OCI-LY7 (cell line): Measurements from ENCODE around the gene SORCS1. TPM values are rescaled to one million over a fixed set of nuclear protein-coding genes. Genes with fewer than 3 reads are reported as not detected.
A peak's percentile ranks its signal among the peaks of the same experiment; 100 is the strongest.

ENCODE experiments used
- BruUV-seq: library from RNA; stranded (reverse); fragments of 400-500 nt; replicated peaks from 2 replicates; lab custom pipeline; 2021; lab: Mats Ljungman, UMichigan
- CTCF ChIA-PET: fragments of 300-600 bp; sonication (Branson Sonifier 250); formaldehyde crosslinking; loops from one replicate; lab custom pipeline; 2022; ENCODE audit warnings: antibody characterized with exemption; ENCODE audit not compliant: unreplicated experiment; lab: Charles Lee
- POLR2A ChIA-PET: fragments of 300-600 bp; sonication (Branson Sonifier 250); formaldehyde crosslinking; loops from one replicate; lab custom pipeline; 2022; ENCODE audit warnings: antibody characterized with exemption; lab: Charles Lee
- DNase-seq: peaks from one replicate; pipeline ENCODE4 v3.0.0-alpha.2; 2015; ENCODE audit warnings: low spot score
- H2AFZ ChIP-seq: fragments of 200-600 bp; sonication (generic), shearing (Covaris generic); 2 replicates; pipeline ENCODE4 v1.6.1; 2014; ENCODE audit warnings: mild to moderate bottlenecking, antibody characterized with exemption, low read length, moderate library complexity
- H3K27ac ChIP-seq: fragments of 200-600 bp; sonication (generic); 2 replicates; pipeline ENCODE4 v1.5.1; 2014; ENCODE audit warnings: mixed run types, low read depth, mild to moderate bottlenecking, moderate library complexity, low read length, inconsistent platforms; ENCODE audit not compliant: poor library complexity, severe bottlenecking
- H3K36me3 ChIP-seq: fragments of 200-600 bp; sonication (generic); 2 replicates; pipeline ENCODE4 v1.6.1; 2014; ENCODE audit warnings: mild to moderate bottlenecking, antibody characterized with exemption, low read length, moderate library complexity, mixed read lengths; ENCODE audit not compliant: insufficient read depth
- H3K4me1 ChIP-seq: fragments of 200-600 bp; sonication (generic); 2 replicates; pipeline ENCODE4 v1.5.1; 2014; ENCODE audit warnings: mild to moderate bottlenecking, low read length; ENCODE audit not compliant: insufficient read depth, poor library complexity, severe bottlenecking
- H3K4me2 ChIP-seq: fragments of 200-600 bp; sonication (generic); 2 replicates; pipeline ENCODE4 v1.6.1; 2014; ENCODE audit warnings: mild to moderate bottlenecking, low read length
- H3K4me3 ChIP-seq: fragments of 200-600 bp; sonication (generic); 2 replicates; pipeline ENCODE4 v1.5.1; 2014; ENCODE audit warnings: mild to moderate bottlenecking, low read depth, low read length; ENCODE audit not compliant: poor library complexity, severe bottlenecking
- H3K79me2 ChIP-seq: fragments of 200-600 bp; sonication (generic); 2 replicates; pipeline ENCODE4 v1.6.1; 2016; ENCODE audit warnings: low read depth, mild to moderate bottlenecking, low read length, moderate library complexity, mixed read lengths; ENCODE audit not compliant: insufficient read depth
- H3K9me2 ChIP-seq: fragments of 200-600 bp; sonication (generic); 2 replicates; pipeline ENCODE4 v1.6.1; 2016; ENCODE audit warnings: mild to moderate bottlenecking, low read length, mixed read lengths; ENCODE audit not compliant: insufficient read depth
- H3K9me3 ChIP-seq: fragments of 200-600 bp; sonication (generic); 2 replicates; pipeline ENCODE4 v1.6.1; 2014; ENCODE audit warnings: mild to moderate bottlenecking, mixed run types, low read length, mixed read lengths
- H4K20me1 ChIP-seq: fragments of 200-600 bp; sonication (generic); 2 replicates; pipeline ENCODE4 v1.6.1; 2014; ENCODE audit warnings: mild to moderate bottlenecking, antibody characterized with exemption, low read length, moderate library complexity, mixed read lengths; ENCODE audit not compliant: insufficient read depth
- EZH2phosphoT487 ChIP-seq: fragments of 200-600 bp; sonication (generic); IDR thresholded peaks from 2 replicates; pipeline ENCODE4 v1.6.1; 2018; ENCODE audit warnings: low read depth, borderline replicate concordance, mild to moderate bottlenecking, mixed run types, antibody characterized with exemption, low read length, moderate library complexity, mixed read lengths
- intact Hi-C: fragments of 100-400 bp; cut with micrococcal nuclease; formaldehyde crosslinking; loops from one replicate; pipeline ENCODE4 v1.10.0; 2022; ENCODE audit not compliant: unreplicated experiment
- total RNA-seq, 2 experiments: library from RNA; depleted of rRNA in 1 of 2; stranded (reverse); fragments of >200 nt in 1 of 2; shearing (Covaris generic) in 1 of 2; gene quantifications; 2 replicates each; pipeline ENCODE4 v1.2.3, GENCODE V29; 2014 to 2022
- TF ChIP-seq, protein P1 (sequence below): fragments of 200-600 bp; sonication (generic); conservative IDR thresholded peaks from 2 replicates; pipeline ENCODE4 v1.5.1; 2014; ENCODE audit warnings: mild to moderate bottlenecking, antibody characterized with exemption, low read length, moderate library complexity, mixed read lengths

The SORCS1 gene
- total RNA-seq, 2 experiments from 2014 or later = not detected

DNA sequence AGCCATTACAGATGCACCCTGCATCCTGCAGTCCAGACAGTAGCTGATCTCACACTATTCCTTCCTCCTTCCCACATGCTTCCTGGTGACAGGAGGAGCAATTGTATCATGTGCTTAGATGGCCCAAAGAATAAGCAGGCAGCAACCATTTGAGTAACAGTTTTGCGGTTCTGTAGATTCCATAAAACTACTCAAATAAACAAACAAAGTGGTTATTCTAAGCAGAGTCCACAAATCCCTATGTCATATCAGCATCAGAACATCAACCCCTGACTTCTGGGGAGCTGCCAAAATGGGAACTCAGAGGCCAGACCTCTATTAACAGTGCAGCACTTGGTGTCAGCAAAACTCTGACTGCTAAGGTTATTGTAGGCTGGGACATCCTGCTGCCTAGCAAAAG lies 226.0 kb downstream of the SORCS1 start:
- ChIA-PET CTCF (no interaction called here), POLR2A (no interaction called here)
- TF ChIP-seq, protein P1, sequence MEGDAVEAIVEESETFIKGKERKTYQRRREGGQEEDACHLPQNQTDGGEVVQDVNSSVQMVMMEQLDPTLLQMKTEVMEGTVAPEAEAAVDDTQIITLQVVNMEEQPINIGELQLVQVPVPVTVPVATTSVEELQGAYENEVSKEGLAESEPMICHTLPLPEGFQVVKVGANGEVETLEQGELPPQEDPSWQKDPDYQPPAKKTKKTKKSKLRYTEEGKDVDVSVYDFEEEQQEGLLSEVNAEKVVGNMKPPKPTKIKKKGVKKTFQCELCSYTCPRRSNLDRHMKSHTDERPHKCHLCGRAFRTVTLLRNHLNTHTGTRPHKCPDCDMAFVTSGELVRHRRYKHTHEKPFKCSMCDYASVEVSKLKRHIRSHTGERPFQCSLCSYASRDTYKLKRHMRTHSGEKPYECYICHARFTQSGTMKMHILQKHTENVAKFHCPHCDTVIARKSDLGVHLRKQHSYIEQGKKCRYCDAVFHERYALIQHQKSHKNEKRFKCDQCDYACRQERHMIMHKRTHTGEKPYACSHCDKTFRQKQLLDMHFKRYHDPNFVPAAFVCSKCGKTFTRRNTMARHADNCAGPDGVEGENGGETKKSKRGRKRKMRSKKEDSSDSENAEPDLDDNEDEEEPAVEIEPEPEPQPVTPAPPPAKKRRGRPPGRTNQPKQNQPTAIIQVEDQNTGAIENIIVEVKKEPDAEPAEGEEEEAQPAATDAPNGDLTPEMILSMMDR = no peak
- TF ChIP-seq EZH2phosphoT487 = no peak
- DNase-seq = no peak
- Histone ChIP-seq H3K79me2 (no peaks in the 10 kb centered on the region), H3K9me2 (no peaks in the 10 kb centered on the region), H4K20me1 (no peaks in the 10 kb centered on the region), H3K9me3 (no peaks in the 10 kb centered on the region), H3K4me1 (peaks cover 8% of the 10 kb centered on the region), H3K4me2 (no peak overlapping the region), H2AFZ (no peak overlapping the region), H3K27ac (no peak overlapping the region), H3K4me3 (no peak overlapping the region), H3K36me3 (no peaks in the 10 kb centered on the region)
- intact Hi-C loops = no loop called here
- no TSS peak for BruUV-seq

DNA sequence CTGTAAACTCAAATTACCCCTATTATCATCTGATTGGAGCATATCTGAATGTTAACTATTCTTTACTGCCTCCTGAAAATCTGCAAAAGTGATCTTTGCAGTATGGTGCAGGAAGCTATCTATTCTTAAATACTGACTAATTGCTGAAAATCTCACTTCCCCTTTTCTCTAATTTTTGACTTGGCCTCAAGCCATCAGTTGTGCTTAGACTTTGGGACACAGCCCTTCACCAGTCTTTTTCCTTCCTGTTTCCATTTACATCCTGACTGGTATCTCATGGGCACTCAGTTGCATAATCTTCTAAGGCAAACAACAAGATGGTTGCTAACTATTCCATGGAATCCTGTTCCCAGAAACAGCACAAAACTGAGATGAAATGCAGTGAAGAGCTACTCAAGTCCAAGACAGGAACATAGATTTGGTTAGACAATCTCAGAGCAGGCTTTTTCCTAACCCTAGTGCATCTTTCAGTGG lies 228.5 kb downstream of the SORCS1 start:
- Histone ChIP-seq H3K9me2 (no peaks in the 10 kb centered on the region), H3K27ac (no peak overlapping the region), H3K9me3 (no peaks in the 10 kb centered on the region), H3K4me1 (peaks cover 8% of the 10 kb centered on the region), H3K4me3 (no peak overlapping the region), H3K36me3 (no peaks in the 10 kb centered on the region), H3K4me2 (no peak overlapping the region), H4K20me1 (no peaks in the 10 kb centered on the region), H2AFZ (no peak overlapping the region), H3K79me2 (no peaks in the 10 kb centered on the region)
- ChIA-PET CTCF (no interaction called here), POLR2A (no interaction called here)
- TF ChIP-seq, protein P1 = no peak
- TF ChIP-seq EZH2phosphoT487 = no peak
- intact Hi-C loops = no loop called here
- peak; percentile 1 for DNase-seq
- no TSS peak for BruUV-seq

DNA sequence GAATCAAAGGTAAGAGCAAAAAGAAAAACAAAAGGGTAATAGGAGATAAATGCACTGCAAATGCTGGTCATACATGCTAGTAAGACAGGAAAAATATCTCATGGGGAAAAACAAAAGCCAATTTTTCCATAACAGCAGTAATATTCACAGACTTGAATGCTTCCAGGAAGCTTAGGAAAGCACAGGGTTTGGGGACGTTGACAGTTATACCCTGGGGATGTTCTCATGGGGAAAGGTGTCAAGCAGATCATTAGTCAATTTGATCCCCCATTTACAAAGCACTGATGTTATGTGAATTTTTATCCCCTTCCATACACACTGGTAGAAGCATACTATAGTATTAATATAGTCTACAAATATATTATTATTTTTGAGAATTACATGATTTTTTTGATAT lies 232.7 kb downstream of the SORCS1 start:
- no peak overlapping the region for H2AFZ ChIP-seq

More for the DNA sequence above, 232.7 kb downstream of the SORCS1 start:
- no TSS peak for BruUV-seq
- ChIA-PET CTCF (no interaction called here), POLR2A (no interaction called here)
- H3K4me2 ChIP-seq = no peak overlapping the region
- no peaks in the 10 kb centered on the region for H3K79me2 ChIP-seq
- no peak overlapping the region for H3K27ac ChIP-seq
- H3K36me3 ChIP-seq = no peaks in the 10 kb centered on the region
- H3K4me1 ChIP-seq = peaks cover 8% of the 10 kb centered on the region
- TF ChIP-seq EZH2phosphoT487 = no peak
- TF ChIP-seq, protein P1 = no peak
- intact Hi-C loops = no loop called here
- H4K20me1 ChIP-seq = no peaks in the 10 kb centered on the region
- DNase-seq = no peak
- no peak overlapping the region for H3K4me3 ChIP-seq
- no peaks in the 10 kb centered on the region for H3K9me2 ChIP-seq
- H3K9me3 ChIP-seq = no peaks in the 10 kb centered on the region
